BJ (cell line): ENCODE data around the gene OR2Y1. TPM values are rescaled to one million over a fixed set of nuclear protein-coding genes. Genes with fewer than 3 reads are reported as not detected.

ENCODE experiments used
- CTCF ChIA-PET: fragments of 350-600 bp; formaldehyde crosslinking; extraction: SDS; loops from one replicate; lab custom pipeline; 2021; ENCODE audit warnings: antibody characterized with exemption, inconsistent platforms; lab: Yijun Ruan, JAX
- POLR2A ChIA-PET: fragments of 300-600 bp; sonication (Branson Sonifier 250); formaldehyde crosslinking; extraction: SDS; loops from one replicate; lab custom pipeline; 2021; ENCODE audit warnings: antibody characterized with exemption; lab: Charles Lee
- DNase-seq: peaks from one replicate; pipeline ENCODE4 v3.0.0-alpha.2; 2011; ENCODE audit warnings: low read depth
- H3K27me3 ChIP-seq: 2 replicates; pipeline ENCODE4 v1.6.0; 2011; ENCODE audit warnings: low read length; ENCODE audit not compliant: control insufficient read depth, insufficient read depth
- H3K36me3 ChIP-seq: 2 replicates; pipeline ENCODE4 v1.5.1; 2011; ENCODE audit warnings: low read length; ENCODE audit not compliant: control insufficient read depth, insufficient read depth
- H3K4me3 ChIP-seq: 2 replicates; pipeline ENCODE4 v1.5.1; 2011; ENCODE audit warnings: low read depth, mild to moderate bottlenecking, control low read depth, low read length
- CTCF ChIP-seq: IDR thresholded peaks from 2 replicates; pipeline ENCODE4 v1.5.1; 2011; ENCODE audit warnings: low read depth, mild to moderate bottlenecking, control low read depth, inconsistent platforms, low read length, moderate library complexity; ENCODE audit not compliant: insufficient read depth
- polyA plus RNA-seq: library from polyadenylated mRNA; depleted of rRNA; stranded (reverse); fragments of >200 nt; gene quantifications from 2 replicates; pipeline ENCODE4 v1.2.3, GENCODE V29; 2011

OR2Y1 gene
- polyA plus RNA-seq, 1 experiment: not detected

- no peaks in the 10 kb centered on the region for H3K36me3 ChIP-seq
- H3K27me3 ChIP-seq: no peaks in the 10 kb centered on the region
- no peak for TF ChIP-seq CTCF
- POLR2A ChIA-PET: no interaction called here
- DNase-seq: no peak
- no peak overlapping the region for H3K4me3 ChIP-seq
- CTCF ChIA-PET: no interaction called here
Observed at GRCh38 chr5:180699042-180699441, 40.8 kb downstream of the OR2Y1 start.

- TF ChIP-seq CTCF: no peak
- ChIA-PET CTCF (no interaction called here), POLR2A (no interaction called here)
- H3K36me3 ChIP-seq: no peaks in the 10 kb centered on the region
- H3K4me3 ChIP-seq: no peak overlapping the region
- no peaks in the 10 kb centered on the region for H3K27me3 ChIP-seq
- no peak for DNase-seq
Observed at GRCh38 chr5:180696116-180696515, 43.7 kb downstream of the OR2Y1 start.

- H3K36me3 ChIP-seq: no peaks in the 10 kb centered on the region
- ChIA-PET POLR2A (no interaction called here), CTCF (no interaction called here)
- H3K4me3 ChIP-seq: no peak overlapping the region
- H3K27me3 ChIP-seq: no peaks in the 10 kb centered on the region; the same call in 1 of the 2 replicates
- no peak for TF ChIP-seq CTCF
- DNase-seq: no peak
Observed at GRCh38 chr5:180692429-180692828, 47.4 kb downstream of the OR2Y1 start.

- no peak for DNase-seq
- TF ChIP-seq CTCF: no peak
- ChIA-PET POLR2A (no interaction called here), CTCF (interaction anchor here (0.7 to 1.0 kb wide), 2 partner anchors 27 to 85 kb away, joined by 3 read pairs; no protein-coding TSS in a partner anchor)
- H3K36me3 ChIP-seq: no peaks in the 10 kb centered on the region
- H3K4me3 ChIP-seq: no peak overlapping the region
- no peaks in the 10 kb centered on the region; the same call in 1 of the 2 replicates for H3K27me3 ChIP-seq
Observed at GRCh38 chr5:180691046-180691445, 48.8 kb downstream of the OR2Y1 start.

GRCh38 chr5:180690562-180690961 lies 49.3 kb downstream of the OR2Y1 start:
- ChIA-PET POLR2A (no interaction called here), CTCF (interaction anchor here (0.7 to 1.0 kb wide), 3 partner anchors 28 to 113 kb away, joined by 3 to 4 read pairs (median 3); no protein-coding TSS in a partner anchor)
- Histone ChIP-seq H3K27me3 (no peaks in the 10 kb centered on the region; the same call in 1 of the 2 replicates), H3K36me3 (no peaks in the 10 kb centered on the region), H3K4me3 (no peak overlapping the region)
- no peak for TF ChIP-seq CTCF
- no peak for DNase-seq
